T-helper 9 cell (primary cell): ENCODE data around the gene BTBD7.
"Not testable (repeated sequence)": the region's sequence is repeated elsewhere in the genome, so short reads cannot be mapped to it uniquely, and the experiment has no call there.

Experiments
- DNase-seq: peaks from one replicate; pipeline ENCODE4 v3.0.0-alpha.2; 2020
- total RNA-seq, 2 donors: gene quantifications; one replicate each; lab custom pipeline; 2026; lab: John Stamatoyannopoulos, UW

Gene BTBD7
- total RNA-seq, result 20.0 to 46.8 reads per million in 2 donors

DNA sequence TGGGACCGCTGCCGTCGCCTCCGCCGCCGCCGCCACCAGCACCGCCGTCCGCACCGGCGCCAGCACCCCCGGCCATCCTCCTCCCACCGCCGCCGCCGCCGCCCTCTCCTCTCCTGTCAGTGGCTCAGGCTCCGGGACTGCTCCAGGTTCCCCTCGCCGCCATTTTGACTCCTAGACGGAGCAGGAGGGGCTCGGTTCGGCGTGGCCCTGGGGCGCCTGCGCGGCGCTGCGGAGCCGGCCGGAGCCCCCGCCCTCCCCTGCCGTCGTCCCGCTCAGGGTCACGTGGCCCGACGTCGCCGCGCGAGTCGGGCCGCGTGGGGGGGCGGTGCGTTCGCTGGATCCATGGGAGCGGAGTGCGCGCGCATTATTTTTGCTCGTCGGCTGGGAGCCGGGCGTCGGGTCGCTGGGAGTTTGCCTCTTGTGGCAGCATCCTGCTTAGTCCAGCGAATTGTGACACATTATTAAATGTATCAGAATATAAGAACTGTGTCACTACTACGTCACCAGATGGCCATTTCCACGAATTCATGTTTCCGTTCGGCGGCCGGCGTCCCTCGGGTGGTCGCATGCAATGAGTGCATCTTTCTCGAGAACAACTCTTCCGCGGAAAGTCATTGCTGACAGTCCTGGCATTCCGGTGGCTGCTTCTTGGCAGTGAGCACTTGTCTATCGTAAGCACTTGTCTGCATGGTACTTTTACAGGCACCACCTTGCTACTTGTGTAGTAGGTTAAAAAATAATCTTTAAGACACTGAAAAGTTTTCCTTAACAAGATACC lies at the start of gene BTBD7:
TSS of gene BTBD7 (minus strand) at position 184 of the 778 bp plus-strand sequence. CDS start 36,985 bp downstream, outside the sequence.
- peak; percentile 95 for DNase-seq

DNA sequence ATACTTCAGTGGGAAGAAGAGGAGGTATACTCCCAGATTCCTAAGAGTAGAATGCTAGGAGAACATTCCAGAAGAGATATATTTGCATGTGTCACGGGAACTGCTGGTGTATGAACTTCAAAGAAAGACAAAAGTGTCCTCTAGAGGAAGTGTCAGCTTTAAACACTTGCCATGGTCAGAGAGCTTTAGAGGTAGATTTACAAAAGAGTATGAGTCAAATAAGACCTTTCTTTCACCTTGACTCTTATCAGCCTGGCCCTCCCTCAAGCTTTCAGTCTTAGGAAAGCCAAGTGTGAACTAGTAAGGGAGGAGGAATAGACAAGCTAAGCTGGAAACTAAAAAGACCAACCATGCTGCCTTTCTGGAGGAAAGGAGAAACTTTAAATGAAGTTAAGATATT lies 48.8 kb upstream of the BTBD7 start:
- DNase-seq, result no peak

- no peak for DNase-seq
Observed at GRCh38 chr14:93379831-93380230, 47.0 kb upstream of the BTBD7 start.

DNA sequence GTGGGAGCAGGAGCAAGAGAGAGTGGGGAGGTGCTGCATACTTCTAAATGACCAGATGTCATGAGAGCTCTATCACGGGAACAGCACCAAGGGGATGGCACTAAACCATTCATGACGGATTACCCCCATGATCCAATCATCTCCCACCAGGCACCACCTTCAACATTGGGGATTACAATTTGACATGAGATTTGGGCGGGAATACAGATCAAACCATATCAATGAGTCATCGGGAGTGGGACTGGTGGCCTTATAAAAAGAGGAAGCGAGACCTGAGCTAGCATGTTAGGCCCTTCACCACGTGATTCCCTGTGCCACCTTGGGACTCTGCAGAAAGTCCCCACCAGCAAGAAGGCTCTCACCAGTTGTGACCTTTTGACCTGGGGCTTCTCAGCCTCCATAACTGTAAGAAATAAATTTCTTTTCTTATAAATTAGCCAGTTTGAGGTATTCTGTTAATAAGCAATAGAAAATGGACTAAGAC lies 42.9 kb upstream of the BTBD7 start:
- no peak for DNase-seq

DNA sequence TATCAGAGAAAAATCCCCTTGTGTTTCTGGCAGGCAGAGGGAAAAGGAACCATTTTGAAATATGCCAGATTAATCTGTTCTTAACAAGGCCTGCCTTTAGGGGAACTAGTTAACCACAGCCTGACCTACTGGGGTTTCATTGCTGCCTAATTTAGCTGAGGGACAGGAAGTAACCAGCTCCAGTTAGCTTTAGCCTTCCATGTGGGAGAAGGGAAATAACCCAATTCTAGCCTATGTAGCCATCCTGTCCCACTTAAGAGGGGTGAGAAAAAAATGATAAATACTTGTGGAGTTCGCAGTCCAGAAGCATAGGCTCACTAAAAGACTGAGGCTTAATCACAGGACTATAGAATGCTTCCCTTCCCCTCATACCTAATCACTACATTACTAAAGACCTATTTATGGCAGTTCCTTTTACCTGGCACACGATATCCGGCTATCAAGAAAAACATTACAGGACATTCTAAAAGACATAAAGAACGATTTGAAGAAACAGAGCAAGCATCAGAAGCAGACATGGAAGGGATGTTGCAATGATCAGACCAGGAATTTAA lies 37.0 kb upstream of the BTBD7 start:
- DNase-seq, result no peak

DNA sequence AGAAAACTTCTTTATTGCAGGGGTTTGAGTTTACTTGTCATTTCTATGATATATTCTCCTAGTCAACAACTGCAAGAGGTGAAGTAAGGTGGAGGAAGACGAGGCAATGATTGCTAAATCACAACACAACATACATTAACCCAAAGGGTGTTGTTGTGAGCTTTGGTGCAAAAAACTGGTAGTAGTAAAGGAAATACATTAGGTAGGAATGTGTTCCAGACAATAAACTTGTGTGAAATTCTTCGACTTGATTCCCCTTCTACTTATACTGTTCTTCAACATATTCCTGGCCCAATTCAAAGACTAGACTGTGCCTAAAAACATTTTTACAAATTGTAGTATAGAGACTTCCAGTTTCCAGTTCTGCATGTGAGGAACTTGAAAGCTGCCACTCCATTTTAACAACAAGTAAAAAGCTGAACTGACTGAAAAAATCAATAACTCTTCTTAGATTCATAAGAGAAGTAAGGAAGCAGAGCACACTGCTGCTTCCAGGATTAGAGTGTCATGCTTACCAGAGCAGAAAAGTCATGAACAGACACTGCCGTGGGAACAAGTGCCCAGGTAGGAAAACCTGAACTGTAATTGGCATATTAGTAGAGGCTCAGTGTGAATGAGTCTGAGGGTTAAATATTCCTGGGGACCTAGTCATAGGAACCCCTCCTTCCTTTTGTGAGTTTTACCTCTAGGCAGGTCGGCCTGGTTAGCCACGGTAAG lies 36.3 kb upstream of the BTBD7 start:
- no peak for DNase-seq

DNA sequence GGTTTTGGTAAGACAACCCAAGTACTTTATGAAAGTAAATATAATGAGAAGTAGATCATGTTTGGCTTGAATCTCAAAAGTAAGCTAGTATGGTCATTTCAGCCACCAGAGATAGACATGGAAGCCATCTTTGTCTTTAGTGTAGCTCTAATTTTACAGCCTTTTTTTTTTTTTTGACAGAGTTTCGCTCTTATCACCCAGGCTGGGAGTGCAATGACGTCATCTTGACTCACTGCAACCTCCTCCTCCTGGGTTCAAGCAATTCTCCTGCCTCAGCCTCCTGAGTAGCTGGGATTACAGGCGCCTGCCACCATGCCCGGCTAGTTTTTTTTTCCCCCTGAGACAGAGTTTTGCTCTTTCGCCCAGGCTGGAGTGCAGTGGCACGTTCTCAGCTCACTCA lies 22.0 kb upstream of the BTBD7 start:
- DNase-seq, result not testable (repeated sequence)

- DNase-seq, result no peak
Observed at GRCh38 chr14:93348292-93348691, 15.5 kb upstream of the BTBD7 start.

DNA sequence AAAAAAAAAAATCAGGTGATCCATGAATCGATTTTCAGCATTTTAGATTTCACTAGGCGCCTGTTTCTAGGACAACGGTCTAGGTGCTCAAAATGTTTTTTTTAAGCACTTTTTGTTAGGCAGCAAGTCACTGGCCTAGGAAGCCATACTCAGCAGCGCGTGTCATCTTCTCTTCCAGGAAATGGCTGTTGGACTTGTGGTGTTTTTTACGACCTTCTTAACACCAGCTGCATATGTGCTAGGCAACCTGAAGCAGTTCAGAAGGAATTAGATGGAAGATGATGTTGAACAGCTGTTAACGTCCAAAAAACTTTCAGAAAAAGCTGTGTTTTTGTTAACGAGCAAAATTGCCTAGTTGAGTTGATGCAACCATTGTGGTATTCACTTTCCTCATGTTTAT lies 15.0 kb upstream of the BTBD7 start:
- DNase-seq, result no peak

DNA sequence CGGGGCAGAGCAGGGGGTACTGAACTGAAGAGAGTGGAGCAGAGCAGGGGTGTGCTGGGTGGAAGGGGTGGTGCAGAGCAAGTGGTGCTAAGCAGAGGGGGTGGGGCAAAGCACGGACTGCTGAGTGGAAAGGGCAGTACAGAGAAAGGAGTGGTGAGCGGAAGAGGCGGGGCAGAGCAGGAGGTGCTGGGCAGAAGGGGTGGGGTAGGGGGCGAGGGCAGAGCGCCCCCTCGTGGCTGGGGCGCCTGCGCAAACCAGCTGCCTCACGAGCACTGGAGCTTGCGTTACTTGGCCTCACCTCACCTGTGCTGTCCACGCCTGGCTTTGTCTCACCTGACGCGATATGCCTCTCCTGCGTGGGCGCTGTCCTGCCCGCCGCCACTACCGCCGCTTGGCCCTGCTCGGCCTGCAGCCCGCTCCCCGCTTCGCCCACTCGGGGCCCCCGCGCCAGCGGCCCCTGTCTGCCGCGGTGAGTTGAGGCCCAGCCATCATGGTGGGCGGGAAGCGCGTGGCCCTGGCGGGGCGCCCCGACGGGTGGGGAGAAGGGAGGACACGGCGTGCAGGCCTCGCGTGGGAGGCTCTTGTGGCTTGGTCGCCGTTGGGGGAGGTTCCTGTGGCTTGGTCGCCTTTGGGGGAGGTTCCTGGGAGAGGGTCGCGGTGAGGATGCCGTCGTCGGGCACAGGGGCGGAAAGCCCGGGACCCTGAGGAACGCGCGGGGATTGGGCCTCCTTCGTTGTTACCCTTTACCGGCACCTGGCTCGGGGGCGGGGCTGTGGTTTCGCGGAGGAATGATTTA lies 14.3 kb upstream of the BTBD7 start, which contains the start of gene COX8C:
TSS of gene COX8C (plus strand) at position 257 of the 796 bp plus-strand sequence. CDS start at position 344, 87 bp downstream.
- DNase-seq, result no peak

DNA sequence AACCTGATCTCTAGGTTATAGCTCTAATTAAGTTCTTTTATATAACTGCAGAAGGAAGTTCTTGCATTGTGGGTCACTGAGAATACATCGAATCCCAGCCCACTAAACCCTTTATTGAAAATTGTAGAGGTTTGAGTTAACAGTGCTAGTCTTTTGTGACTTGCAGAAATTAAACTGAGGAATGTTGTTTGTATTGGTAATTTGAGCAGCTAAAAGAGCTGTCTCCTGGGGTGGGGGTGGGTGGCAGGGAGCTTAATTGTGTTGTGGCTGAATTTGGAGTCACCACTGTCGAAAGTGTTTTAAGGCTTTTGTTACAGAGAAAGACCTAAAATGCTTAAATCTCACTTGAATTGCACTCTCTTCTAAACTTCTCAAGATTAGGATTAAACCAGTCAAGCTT lies 11.0 kb upstream of the BTBD7 start:
- DNase-seq, result no peak

DNA sequence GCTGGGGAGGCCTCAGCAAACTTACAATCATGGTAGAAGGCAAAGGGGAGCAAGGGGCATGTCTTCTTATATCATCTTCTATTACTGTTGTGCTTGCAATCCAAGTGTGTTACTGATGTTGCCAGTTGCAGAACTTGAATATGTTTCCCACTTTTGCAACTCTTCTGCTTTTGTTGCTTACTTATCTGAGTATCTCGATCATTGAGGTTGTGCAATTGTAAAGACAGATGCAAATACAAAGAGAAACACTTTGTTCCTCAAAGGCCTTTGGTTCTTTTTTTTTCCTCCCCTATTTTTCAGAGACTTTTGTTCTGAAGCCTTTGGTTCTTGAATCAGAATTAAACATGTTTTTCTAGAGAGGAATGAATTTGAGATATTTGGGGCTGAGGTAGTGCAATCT lies 10.4 kb upstream of the BTBD7 start:
- no peak for DNase-seq

- DNase-seq, result no peak
Observed at GRCh38 chr14:93337884-93338283, 5.0 kb upstream of the BTBD7 start.

DNA sequence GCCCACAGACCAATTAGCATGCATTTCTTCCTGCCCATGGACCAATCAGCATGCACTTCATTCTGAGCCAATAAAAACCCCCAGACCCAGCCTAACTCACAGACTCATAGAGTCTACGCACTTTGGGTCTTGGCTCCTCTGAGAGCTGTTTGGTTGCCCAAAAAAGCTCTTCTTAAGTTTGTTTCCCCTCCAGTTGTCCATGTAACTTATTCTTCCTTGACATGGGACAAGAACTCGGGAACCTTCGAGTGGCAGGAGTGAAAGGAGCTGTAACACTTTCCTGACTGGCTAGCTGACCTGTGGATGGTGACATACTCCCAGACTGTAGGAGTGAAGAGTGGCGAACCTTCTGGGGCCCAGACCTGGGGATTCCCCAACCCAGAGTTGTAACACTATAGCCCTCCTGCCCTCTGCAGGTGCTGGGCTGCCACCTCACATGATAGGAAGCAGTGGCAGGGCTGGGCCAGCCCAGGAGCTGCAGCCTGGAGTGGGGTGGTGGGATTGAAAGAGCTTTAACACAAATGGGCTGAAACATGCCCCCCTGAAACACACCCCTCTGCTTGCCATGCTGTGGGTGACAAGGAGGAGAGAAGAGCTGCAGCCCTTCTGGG lies 4.4 kb upstream of the BTBD7 start:
- DNase-seq, result no peak

DNA sequence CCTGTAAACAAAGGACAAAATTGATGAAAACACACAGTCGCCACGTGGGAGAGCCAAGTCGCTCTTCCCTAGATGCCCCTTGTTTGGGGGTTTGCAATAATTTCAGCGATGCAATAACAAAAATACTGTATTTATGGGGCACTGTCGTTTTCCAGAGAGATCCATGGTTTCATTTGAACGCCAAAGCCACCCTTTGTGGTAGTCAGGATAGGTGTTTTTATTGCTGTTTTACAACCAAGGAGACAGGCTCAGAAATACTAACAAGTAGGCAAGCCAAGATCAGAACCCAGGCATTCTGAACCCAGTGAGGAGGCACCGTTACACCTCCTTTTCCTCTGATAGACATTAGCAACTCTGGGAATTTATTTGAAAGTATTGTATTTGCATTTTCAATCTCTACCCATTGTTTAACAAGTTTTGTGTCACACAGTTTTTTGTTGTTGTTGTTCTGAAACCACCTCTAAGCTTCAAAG lies 831 bp upstream of the BTBD7 start:
- no peak for DNase-seq

DNA sequence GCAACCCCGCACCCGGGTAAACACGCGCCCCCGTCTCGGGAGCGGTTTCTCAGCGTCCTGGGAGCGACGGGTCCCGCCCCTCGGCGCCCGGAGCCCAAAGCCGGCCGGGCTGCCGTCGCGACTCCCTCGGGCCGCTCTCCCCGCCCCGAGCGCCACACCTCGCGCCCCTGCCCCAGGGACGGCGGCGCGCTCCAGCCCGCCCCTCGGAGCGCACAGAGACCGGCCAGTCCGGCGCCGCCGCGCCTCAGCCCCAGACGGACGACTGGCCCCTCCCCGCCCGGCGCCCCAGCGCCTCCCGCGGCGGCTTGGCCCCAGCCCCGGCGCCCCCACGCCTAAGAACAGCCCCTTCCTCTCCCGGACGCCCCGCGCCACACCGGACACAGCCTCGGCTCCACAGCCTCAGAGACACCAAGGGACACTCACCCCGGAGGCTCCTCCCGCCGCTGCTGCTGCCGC lies 411 bp downstream of the BTBD7 start:
- DNase-seq, result no peak

DNA sequence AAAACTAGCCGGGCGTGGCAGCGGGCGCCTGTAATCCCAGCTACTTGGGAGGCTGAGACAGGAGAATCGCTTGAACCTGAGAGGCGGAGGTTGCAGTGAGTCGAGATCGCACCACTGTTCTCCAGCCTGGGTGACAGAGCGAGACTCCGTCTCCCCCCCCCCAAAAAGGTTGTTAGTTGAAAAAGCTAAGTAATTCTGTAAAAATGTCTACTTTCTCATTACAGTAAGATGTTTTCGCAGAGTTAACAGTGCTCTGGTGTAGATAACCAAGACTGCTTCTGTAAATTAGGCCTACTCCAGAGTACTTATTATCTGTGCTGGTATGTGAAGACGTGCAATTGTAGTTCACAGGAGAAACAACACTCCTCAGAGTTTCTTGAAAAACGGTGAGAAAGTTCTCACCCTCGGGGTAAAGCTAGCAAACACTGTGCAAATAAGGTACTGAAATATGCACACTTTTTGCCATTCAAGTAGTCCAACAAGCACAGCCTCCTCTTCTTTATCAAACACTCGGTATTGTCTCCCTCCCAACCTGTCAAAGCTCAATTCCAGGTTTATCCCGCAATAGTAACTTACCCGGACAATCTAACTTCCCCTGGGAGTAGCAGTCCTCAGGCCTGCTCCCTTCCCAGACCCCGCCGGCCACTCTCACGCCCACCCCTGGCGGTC lies 974 bp downstream of the BTBD7 start:
- DNase-seq, result no peak

DNA sequence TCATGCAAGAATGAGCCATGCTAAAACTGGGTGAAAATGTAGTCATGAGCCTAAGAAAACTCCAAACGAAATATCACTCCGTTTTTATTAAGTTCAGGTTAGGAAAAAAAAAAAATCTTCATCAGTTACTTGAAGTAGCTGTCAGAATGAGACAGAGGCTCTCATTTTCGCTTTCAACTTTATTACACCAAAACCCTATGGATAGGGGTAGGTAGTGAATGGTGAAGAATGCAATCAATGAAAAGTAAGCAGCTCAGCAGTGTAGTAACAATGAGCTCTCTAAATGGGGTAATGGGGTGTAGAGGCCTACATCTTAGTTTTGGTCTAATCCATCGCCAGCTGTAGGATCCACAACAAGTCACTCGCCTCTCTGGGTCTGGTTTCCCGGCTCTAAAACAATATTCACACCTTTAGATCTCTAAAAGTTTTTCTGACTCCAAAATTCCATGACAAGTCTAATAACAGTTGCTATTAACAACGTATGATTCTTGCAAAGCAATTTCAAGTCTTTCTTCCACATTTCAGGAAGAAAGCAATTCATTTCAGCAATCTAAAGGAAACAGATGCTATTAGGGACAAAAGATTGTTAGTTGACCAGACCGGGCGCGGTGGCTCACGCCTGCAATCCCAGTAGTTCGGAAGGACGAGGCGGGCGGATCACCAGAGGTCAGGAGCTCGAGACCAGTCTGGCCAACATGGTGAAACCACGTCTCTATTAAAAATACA lies 1.7 kb downstream of the BTBD7 start:
- DNase-seq, result no peak

- no peak for DNase-seq
Observed at GRCh38 chr14:93330609-93331000, 2.2 kb downstream of the BTBD7 start.

DNA sequence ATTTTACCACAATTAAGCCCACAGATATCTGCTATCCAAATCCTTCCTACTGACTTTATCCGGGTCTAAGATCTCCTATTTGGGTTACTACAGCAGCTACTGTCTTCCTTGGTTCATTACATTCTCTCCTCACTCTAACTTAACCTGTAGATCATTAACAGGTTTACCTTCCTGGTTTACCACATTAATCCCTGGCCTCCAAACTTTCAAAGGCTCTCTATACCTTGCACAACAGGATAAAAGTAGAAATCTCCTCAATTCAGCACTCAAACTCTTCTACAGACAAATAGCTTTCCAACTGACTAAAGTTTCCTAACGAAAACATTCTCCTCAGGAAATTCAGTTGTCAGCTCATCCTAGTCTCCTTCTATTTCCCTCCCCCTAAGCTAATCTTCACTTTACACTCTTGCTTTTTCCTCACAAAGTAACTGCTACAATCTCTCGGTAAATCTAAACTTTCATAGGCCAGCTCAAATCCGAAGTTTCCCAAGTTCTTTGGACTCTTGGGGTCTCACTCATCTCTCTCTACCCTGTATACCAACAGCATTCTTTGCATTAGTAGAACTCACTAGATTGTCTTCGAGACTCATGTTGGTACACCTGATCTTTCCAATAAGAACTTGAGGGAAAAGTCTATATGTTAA lies 2.7 kb downstream of the BTBD7 start:
- no peak for DNase-seq
